ENCODE data around the gene KRT81.

DNA sequence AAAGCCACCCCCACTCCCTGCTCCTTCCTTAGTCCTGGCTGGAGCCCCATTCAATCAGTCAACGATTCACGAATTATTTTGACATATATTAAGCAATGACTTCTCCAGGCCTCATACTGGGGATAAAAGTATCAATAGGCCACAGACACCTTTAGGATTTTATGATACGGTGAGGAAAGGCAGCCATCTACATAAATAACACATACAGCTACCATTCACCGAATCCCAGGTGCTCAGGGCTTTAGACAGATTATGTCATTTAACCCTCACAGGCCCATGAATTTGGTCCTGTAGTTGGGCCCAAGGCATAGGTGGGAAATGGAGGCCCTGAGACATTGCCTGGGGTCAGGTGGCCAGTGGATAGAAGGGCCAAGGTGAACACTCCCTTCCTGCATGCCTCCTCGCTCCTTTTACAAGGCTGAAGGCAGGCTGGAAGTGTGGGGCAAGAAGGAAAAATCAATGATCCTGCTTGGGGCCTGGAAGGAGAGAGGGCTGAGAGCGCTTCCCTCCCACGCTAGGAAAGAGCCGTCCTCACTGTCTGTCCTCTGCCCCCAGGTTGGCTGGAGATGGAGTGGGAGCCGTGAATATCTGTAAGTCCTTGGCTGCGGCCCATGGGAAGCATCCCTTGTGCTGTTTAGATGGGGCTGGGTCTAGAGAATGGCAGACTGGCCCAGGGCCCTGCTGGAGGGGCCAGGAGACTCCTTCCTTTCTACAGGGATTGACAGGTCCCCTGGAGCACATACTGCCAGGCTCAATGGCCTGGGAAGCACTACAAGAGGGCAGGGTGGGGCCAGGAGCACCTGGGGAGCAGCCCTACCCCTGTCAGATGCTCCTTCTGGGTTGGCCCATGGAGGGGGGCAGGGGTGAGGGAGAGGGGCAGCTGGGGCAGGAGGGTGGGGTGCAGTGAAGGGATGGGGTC, 43.5 kb downstream of the KRT81 start:
- no peak for TF ChIP-seq EZH2 (IDR thresholded peaks at IDR 0.05; ENCODE audit: insufficient read depth, low read length)
- TF ChIP-seq, protein P1, sequence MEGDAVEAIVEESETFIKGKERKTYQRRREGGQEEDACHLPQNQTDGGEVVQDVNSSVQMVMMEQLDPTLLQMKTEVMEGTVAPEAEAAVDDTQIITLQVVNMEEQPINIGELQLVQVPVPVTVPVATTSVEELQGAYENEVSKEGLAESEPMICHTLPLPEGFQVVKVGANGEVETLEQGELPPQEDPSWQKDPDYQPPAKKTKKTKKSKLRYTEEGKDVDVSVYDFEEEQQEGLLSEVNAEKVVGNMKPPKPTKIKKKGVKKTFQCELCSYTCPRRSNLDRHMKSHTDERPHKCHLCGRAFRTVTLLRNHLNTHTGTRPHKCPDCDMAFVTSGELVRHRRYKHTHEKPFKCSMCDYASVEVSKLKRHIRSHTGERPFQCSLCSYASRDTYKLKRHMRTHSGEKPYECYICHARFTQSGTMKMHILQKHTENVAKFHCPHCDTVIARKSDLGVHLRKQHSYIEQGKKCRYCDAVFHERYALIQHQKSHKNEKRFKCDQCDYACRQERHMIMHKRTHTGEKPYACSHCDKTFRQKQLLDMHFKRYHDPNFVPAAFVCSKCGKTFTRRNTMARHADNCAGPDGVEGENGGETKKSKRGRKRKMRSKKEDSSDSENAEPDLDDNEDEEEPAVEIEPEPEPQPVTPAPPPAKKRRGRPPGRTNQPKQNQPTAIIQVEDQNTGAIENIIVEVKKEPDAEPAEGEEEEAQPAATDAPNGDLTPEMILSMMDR (IDR thresholded peaks at IDR 0.05; ENCODE audit: insufficient read depth, low read depth, low read length) = no peak

Measured in astrocyte (in vitro differentiated cells and primary cell).